ENCODE results near the gene OR4C3.
"Not testable (repeated sequence)": the region's sequence is repeated elsewhere in the genome, so short reads cannot be mapped to it uniquely, and the experiment has no call there.

The OR4C3 gene

DNA sequence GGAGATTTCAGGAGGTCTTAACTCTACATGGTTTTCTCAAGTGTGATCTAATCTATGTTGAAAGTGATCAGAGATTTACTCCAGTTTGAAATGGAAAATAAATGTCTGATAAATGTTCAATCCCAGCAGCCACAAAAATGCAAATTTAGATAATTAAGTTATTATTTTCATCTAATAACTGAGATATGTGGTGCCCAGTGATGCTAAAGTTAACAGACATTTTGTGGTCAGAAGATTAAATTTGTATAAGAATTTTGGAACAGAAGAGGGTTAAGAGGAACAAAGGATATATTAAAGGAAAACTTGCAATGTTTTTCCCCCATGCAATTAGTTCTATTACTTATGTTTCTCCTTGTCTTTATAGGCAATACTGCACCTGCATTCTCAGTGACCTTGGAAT is at the start of gene OR4C3:
OR4C3 (plus strand) TSS at position 301 of the 400 bp plus-strand sequence. CDS start 102 bp downstream, outside the sequence.
- not testable (repeated sequence) for DNase-seq (ENCODE audit: low read depth in 2 of 2)

DNA sequence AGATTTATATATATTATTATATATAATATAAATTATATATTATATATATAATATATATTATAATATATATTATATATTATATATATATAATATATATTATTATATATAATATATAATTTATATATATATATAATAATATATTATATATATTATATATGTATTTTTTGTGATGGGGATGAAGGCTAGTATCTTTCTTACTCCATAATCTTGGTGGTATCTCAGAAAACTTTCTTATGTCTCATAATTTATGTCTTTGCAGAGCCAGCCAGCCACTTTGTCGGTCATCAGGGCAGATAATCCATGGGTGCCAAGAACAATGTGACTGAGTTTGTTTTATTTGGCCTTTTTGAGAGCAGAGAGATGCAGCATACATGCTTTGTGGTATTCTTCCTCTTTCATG is 18.8 kb upstream of the OR4C3 start, which contains the start of gene OR4S1:
OR4S1 (plus strand) TSS at position 301 of the 400 bp plus-strand sequence; CDS start at position 301, 0 bp downstream.
- no peak for DNase-seq (ENCODE audit: low read depth in 2 of 2)

DNA sequence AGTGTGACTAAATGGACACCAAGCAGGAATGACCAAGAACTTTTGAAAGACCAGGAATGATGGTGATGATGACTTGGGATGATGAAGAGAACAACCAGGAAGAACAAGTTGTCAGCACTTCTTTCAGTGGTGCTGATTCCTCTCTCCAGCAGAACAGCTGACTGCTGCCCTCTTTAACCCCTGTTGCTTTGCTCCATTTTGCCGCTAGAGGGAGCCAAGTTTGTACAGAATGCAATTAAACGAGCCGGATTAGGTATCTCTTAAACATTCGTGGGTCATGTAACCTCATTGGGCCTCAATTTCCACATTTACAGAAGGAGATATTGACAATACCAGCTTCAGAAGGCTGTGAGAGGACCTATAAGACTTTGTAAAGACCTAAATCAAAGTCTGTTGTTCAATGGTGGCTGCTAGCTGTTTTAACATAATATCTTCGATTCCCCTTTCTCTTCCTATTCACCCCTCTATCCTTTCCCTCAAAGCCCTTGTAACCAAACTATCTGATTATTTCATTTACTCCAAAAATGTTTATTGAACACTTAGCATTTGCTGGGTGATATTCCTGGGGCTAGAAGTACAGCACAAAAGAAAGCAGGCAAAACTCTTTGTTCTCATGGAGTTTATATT is 16.8 kb upstream of the OR4C3 start:
- DNase-seq (ENCODE audit: low read depth in 2 of 2) = peak; percentile 29 to 53

DNA sequence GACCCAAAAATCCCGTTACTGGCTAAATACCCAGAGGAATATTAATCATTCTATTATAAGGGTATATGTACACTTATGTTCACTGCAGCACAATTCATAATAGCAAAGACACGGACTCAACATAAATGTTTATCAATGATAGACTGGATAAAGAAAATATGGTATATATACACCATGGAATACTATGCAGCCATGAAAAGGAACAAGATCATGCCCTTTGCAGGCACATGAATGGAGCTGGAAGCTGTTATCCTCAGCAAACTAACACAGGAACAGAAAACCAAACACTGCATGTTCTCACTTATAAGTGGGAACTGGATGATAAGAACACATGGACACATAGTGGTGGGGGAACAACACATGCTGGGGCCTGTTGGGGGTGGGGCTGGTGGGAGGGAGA is 11.1 kb upstream of the OR4C3 start:
- not testable (repeated sequence) for DNase-seq (ENCODE audit: low read depth in 2 of 2)

DNA sequence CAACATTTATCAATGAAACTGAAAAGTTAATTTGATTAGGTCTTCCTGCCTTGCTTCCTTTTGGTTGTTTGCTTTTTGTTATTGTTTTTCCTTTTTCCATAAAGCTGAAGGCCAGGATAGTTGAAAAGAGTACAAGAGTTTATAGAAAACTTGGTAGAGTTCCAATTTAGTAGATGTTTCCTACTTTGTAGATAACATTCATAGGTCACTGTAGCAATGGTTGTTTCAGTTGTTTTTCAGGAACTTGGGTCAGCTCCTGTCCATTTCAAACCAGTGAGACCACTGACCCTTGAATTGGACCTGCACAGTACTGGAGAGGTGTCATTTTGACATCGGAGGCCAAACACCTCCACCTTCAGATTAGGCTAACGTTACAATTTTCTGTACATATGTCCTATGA is 4.9 kb upstream of the OR4C3 start:
- not testable (repeated sequence) for DNase-seq (ENCODE audit: low read depth in 2 of 2)

DNA sequence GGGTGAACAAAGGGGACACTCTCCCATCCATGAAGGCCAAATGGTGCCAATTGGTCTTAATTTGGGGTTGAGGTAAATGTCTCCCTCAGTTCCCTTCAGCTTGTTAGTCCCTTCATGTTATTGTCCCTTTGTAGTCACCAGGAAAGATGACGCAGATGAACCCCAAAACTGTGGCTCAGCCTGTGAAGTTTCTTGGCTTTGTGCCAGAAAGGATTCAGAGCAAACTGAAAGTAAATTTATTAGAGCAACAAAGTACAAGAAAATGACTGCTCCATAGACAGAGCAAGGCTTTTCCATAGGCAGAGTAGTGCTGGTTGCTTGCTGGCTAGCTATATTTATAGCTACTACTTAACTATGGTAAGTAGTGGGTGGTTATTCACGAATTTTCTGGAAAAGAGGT is 16.7 kb downstream of the OR4C3 start:
- no peak for DNase-seq (ENCODE audit: low read depth in 2 of 2)

DNA sequence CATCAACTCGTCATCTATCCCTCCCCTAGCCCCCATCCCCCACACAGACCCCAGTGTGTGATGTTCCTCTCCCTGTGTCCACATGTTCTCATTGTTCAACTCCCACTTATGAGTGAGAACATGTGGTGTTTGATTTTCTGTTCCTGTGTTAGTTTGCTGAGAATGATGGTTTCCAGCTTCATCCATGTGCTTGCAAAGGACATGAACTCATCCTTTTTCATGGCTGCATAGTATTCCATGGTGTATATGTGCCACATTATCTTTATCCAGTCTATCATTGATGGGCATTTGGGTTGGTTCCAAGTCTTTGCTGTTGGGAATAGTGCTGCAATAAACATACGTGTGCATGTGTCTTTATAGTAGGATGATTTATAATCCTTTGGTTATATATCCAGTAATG is 17.8 kb downstream of the OR4C3 start:
- not testable (repeated sequence) for DNase-seq (ENCODE audit: low read depth in 2 of 2)

DNA sequence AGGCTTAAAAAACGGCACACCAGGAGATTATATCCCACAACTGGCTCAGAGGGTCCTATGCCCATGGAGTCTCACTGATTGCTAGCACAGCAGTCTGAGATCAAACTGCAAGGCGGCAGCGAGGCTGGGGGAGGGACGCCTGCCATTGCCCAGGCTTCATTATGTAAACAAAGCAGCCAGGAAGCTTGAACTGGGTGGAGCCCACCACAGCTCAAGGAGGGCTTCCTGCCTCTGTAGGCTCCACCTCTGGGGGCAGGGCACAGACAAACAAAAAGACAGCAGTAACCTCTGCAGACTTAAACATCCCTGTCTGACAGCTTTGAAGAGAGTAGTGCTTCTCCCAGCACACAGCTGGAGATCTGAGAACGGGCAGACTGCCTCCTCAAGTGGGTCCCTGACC is 21.6 kb downstream of the OR4C3 start:
- not testable (repeated sequence) for DNase-seq (ENCODE audit: low read depth in 2 of 2)

DNA sequence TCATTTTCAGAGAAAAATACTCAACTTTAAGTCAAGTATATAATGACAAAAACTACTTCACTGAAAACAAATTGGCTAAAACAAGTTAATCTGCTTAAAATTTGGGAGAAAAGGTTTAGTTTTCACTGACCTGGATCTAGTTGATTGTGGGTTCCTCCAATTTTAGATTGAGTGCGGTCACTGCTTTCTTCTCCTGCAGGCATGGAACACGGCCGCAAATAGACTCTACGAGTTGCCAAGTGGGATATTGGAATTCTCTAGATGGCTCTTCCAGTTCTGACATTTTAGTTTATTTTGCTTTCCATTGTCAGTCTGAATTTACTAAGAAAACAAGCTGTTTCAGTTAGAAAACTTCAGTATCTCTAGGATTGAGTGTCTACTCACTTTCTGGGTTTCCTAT is 29.3 kb downstream of the OR4C3 start:
- DNase-seq (ENCODE audit: low read depth in 2 of 2) = no peak

DNA sequence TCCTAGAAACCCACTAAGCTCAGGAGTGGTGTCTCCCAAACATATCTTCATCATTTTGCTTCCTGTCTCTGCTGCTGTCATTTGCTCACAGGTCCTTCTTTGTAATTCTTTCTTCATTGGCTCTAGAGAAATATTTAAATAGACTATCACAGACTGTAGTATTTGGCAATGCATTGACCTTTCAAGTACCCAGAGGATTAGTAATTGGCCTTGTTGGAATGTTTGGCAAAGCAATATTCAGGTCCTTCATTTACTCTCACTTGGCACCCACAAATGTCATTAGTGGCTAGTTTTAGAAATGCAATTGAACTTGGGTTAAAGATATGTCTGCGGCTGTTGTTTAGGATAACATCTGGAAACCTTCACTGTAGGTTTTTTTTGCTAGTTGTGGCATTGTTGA is 30.0 kb downstream of the OR4C3 start:
- DNase-seq (ENCODE audit: low read depth in 2 of 2) = no peak

DNA sequence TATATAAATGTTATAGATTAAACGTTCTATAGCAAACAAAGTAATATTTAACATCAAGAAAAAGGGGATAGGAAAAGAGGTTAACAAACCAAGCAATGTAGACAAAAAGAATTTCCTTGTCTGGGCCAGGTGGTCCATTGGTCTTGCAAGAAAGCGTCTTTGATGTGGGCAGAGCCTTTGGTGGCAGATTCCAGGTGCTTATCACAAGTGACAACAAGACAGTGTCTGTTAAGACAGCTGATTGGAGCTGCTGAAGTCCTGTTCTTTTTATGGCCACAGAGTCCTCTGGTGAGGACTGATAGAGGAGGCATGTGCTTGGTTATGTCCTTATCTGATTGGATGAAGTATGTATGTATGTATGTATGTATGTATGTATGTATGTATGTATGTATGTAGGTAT is 36.6 kb downstream of the OR4C3 start:
- DNase-seq (ENCODE audit: low read depth in 2 of 2) = not testable (repeated sequence)

DNA sequence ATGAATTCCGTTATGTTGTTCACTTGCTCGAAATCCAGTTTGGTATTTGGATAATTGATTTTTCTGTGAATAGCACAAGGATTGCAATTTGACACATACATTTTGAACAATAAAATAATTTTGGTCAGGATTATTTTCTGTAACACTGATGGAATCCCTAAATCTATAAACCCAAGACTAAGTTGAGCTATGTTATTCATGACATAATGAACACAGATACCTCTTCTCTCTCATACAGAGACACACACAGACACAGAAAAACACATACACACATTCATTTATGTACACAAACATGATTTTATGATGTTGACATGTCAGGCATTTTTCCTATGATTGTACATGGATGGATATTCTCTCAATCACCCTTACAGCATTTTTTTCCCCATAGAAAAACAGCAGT is 41.6 kb downstream of the OR4C3 start, which contains the start of gene OR4C5:
OR4C5 (minus strand) TSS at position 101 of the 400 bp plus-strand sequence; CDS start at position 101, 0 bp downstream.
- no peak for DNase-seq (ENCODE audit: low read depth in 2 of 2)
